HepG2 (cell line): ENCODE results near the gene RRP36. TPM values are rescaled to one million over a fixed set of nuclear protein-coding genes. Genes with fewer than 3 reads are reported as not detected.

Source experiments
- MAZ ChIP-seq, 2 experiments: sonication (generic) in 1 of 2; formaldehyde crosslinking in 1 of 2; IDR thresholded peaks; 2 replicates each; pipeline versions ENCODE4 v1.5.0 to v1.6.1; 2012 to 2020; ENCODE audit warnings: low read depth in 2 of 2, mild to moderate bottlenecking in 2 of 2, borderline replicate concordance in 1 of 2, improper control_type of control experiment in 1 of 2, low read length in 1 of 2, missing genetic modification reagents in 1 of 2, moderate library complexity in 1 of 2
- NFKB2 ChIP-seq: sonication (generic); formaldehyde crosslinking; IDR thresholded peaks from 2 replicates; pipeline ENCODE4 v1.4.0; 2020; ENCODE audit warnings: missing genetic modification reagents, borderline replicate concordance
- SKI ChIP-seq: fragments of 450-650 bp; IDR thresholded peaks from one replicate; pipeline ENCODE4 v1.6.1; 2018; ENCODE audit warnings: mild to moderate bottlenecking; ENCODE audit not compliant: partially characterized antibody
- UBTF ChIP-seq: sonication (generic); formaldehyde crosslinking; IDR thresholded peaks from 2 replicates; pipeline ENCODE4 v1.4.0; 2020; ENCODE audit warnings: mild to moderate bottlenecking, missing genetic modification reagents
- YEATS4 ChIP-seq: sonication (generic); formaldehyde crosslinking; IDR thresholded peaks from 2 replicates; pipeline ENCODE4 v1.4.0; 2020; ENCODE audit warnings: missing genetic modification reagents, borderline replicate concordance
- ZBTB42 ChIP-seq: sonication (generic); formaldehyde crosslinking; IDR thresholded peaks from 2 replicates; pipeline ENCODE4 v1.5.0; 2020; ENCODE audit warnings: mild to moderate bottlenecking, missing genetic modification reagents
- ZIK1 ChIP-seq: sonication (generic); formaldehyde crosslinking; IDR thresholded peaks from 2 replicates; pipeline ENCODE4 v1.5.0; 2020; ENCODE audit warnings: mild to moderate bottlenecking, low read depth, missing genetic modification reagents, borderline replicate concordance
- ZNF367 ChIP-seq: sonication (generic); formaldehyde crosslinking; IDR thresholded peaks from 2 replicates; pipeline ENCODE4 v1.4.0; 2020; ENCODE audit warnings: missing genetic modification reagents, borderline replicate concordance
- ZNF572 ChIP-seq: sonication (generic); formaldehyde crosslinking; IDR thresholded peaks from 2 replicates; pipeline ENCODE4 v1.5.1; 2020; ENCODE audit warnings: mild to moderate bottlenecking, missing genetic modification reagents
- ZNF615 ChIP-seq: sonication (generic); formaldehyde crosslinking; IDR thresholded peaks from 2 replicates; pipeline ENCODE4 v1.5.0; 2020; ENCODE audit warnings: mild to moderate bottlenecking, missing genetic modification reagents, borderline replicate concordance
- ZNF674 ChIP-seq: sonication (generic); formaldehyde crosslinking; IDR thresholded peaks from 2 replicates; pipeline ENCODE4 v1.5.0; 2020; ENCODE audit warnings: low read depth, mild to moderate bottlenecking, missing genetic modification reagents
- ZNF704 ChIP-seq: sonication (generic); formaldehyde crosslinking; IDR thresholded peaks from 2 replicates; pipeline ENCODE4 v1.8.1; 2023; ENCODE audit warnings: mild to moderate bottlenecking, inconsistent platforms, moderate library complexity, missing genetic modification reagents, borderline replicate concordance
- polyA plus RNA-seq, 8 experiments: library from polyadenylated mRNA; depleted of rRNA in 3 of 8; stranded (reverse) in 7 of 8; unstranded in 1 of 8; fragments of >200 nt; fragmentation: Illumina TruSeq in 4 of 8; extraction: Trizol in 4 of 8; gene quantifications; 2 replicates each; pipeline versions ENCODE4 v1.2.1 to v1.2.3, GENCODE V29; 2011 to 2016; ENCODE audit warnings: low read depth in 4 of 8, missing spikeins in 1 of 8, mixed read lengths in 1 of 8; ENCODE audit not compliant: insufficient read depth in 1 of 8
- total RNA-seq, 5 experiments: library from RNA; depleted of rRNA; stranded (reverse); fragments of >200 nt; fragmentation: Illumina TruSeq; extraction: Trizol; gene quantifications; 2 replicates each; pipeline ENCODE4 v1.2.3, GENCODE V29; 2016; ENCODE audit warnings: low read depth in 1 of 5
- TF ChIP-seq, protein P1 (sequence below), 2 experiments: fragments of 450-650 bp in 1 of 2; sonication (generic) in 1 of 2; formaldehyde crosslinking in 1 of 2; IDR thresholded peaks; 2 replicates each; pipeline versions ENCODE4 v1.6.1 to v1.8.0; 2016 to 2022; ENCODE audit warnings: antibody characterized with exemption in 1 of 2, mild to moderate bottlenecking in 1 of 2, missing genetic modification reagents in 1 of 2

Gene RRP36
- total and polyA plus RNA-seq, 2 of the 13 experiments (the other 11 are each of a cell fraction or from before 2014, with no cell fraction given) = 29.5 to 144 TPM

DNA sequence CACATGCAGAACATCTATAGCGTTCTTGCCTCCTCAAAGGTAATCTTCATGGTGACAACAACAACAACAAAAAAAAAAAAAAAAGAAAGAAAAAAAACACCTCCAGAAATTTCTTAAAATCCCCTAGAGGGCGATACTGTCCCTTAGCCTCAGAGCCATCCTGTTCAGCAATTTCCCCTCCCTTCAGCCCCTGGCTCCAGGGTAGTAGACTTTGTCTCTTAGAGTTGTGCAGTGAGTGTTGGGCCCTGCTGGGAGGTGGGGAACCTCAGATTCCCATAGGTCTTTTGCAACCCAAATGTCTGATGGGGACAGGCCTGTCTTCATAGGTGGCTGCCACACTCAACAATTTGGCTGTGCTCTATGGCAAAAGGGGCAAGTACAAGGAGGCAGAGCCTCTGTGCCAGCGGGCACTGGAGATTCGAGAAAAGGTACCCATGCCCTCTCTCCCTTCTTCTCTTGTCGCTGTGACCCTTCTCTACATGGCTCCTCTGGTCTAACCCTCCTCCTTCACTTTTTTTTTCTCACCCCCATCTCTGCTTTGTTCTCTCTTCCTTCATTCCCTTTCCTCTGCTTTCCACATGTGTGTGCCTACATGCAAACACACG is 48.7 kb downstream of the RRP36 start (continued):
- TF ChIP-seq ZBTB42 (CRISPR knock-in tag) = no peak
- 0 out of 2 replicates have a peak, but pooled peaks have one; percentile 25 for TF ChIP-seq UBTF (CRISPR knock-in tag)
- no peak for TF ChIP-seq ZNF704 (CRISPR knock-in tag)
- no peak for TF ChIP-seq ZNF615 (CRISPR knock-in tag)
- TF ChIP-seq ZNF572 (CRISPR knock-in tag) = peak; percentile 51; the same call in 1 of the 2 replicates
- TF ChIP-seq, protein P1, sequence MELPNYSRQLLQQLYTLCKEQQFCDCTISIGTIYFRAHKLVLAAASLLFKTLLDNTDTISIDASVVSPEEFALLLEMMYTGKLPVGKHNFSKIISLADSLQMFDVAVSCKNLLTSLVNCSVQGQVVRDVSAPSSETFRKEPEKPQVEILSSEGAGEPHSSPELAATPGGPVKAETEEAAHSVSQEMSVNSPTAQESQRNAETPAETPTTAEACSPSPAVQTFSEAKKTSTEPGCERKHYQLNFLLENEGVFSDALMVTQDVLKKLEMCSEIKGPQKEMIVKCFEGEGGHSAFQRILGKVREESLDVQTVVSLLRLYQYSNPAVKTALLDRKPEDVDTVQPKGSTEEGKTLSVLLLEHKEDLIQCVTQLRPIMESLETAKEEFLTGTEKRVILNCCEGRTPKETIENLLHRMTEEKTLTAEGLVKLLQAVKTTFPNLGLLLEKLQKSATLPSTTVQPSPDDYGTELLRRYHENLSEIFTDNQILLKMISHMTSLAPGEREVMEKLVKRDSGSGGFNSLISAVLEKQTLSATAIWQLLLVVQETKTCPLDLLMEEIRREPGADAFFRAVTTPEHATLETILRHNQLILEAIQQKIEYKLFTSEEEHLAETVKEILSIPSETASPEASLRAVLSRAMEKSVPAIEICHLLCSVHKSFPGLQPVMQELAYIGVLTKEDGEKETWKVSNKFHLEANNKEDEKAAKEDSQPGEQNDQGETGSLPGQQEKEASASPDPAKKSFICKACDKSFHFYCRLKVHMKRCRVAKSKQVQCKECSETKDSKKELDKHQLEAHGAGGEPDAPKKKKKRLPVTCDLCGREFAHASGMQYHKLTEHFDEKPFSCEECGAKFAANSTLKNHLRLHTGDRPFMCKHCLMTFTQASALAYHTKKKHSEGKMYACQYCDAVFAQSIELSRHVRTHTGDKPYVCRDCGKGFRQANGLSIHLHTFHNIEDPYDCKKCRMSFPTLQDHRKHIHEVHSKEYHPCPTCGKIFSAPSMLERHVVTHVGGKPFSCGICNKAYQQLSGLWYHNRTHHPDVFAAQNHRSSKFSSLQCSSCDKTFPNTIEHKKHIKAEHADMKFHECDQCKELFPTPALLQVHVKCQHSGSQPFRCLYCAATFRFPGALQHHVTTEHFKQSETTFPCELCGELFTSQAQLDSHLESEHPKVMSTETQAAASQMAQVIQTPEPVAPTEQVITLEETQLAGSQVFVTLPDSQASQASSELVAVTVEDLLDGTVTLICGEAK (IDR thresholded peaks at IDR 0.05) = peak; percentile 17; the same call in 1 of the 2 replicates
- TF ChIP-seq, protein P1 (CRISPR knock-in tag; IDR thresholded peaks at IDR 0.05) = no peak
- TF ChIP-seq MAZ (IDR thresholded peaks at IDR 0.05; ENCODE audit: borderline replicate concordance, low read depth, low read length) = no peak
- no peak for TF ChIP-seq MAZ (CRISPR knock-in tag; IDR thresholded peaks at IDR 0.05; ENCODE audit: low read depth)
- no peak for TF ChIP-seq ZIK1
- no peak for TF ChIP-seq NFKB2 (CRISPR knock-in tag)
- TF ChIP-seq YEATS4 (CRISPR knock-in tag) = no peak
- TF ChIP-seq ZNF674 (CRISPR knock-in tag) = no peak
- no peak for TF ChIP-seq SKI
- no peak for TF ChIP-seq ZNF367 (CRISPR knock-in tag)
